ENCODE data around the gene FOXJ3.

DNA sequence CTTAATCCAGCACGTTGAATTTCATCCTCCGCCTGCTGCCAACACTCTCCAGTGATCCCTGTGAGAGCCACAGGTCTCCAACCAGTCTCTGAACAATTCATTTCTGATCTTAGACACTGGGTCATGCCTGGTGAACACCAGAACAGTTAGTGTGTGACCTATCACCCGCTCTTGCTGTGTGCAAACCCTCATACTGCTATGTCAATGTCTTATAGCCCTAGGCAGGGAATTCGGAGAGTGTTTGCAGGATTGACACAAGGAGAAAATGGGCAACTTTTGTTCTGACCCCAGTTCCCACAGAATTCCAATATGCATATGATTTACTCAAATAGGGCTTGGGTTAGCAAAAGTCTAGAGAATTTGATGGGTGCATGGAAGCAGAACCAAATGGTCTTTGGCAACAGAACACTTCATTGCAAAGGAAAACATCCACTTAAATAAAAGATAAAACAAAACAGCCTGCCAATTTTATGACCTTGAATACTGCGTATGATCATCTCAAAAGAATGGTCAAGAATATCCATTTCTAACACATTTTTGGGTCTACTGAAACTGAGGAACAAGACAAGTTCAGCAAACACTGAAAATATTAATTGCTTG lies 204.9 kb downstream of the FOXJ3 start:
- TF ChIP-seq, protein P1, sequence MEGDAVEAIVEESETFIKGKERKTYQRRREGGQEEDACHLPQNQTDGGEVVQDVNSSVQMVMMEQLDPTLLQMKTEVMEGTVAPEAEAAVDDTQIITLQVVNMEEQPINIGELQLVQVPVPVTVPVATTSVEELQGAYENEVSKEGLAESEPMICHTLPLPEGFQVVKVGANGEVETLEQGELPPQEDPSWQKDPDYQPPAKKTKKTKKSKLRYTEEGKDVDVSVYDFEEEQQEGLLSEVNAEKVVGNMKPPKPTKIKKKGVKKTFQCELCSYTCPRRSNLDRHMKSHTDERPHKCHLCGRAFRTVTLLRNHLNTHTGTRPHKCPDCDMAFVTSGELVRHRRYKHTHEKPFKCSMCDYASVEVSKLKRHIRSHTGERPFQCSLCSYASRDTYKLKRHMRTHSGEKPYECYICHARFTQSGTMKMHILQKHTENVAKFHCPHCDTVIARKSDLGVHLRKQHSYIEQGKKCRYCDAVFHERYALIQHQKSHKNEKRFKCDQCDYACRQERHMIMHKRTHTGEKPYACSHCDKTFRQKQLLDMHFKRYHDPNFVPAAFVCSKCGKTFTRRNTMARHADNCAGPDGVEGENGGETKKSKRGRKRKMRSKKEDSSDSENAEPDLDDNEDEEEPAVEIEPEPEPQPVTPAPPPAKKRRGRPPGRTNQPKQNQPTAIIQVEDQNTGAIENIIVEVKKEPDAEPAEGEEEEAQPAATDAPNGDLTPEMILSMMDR (IDR thresholded peaks at IDR 0.05 in 4 of 5, conservative IDR thresholded peaks at IDR 0.05 in 1 of 5), result no peak
- no peak for TF ChIP-seq POLR2A (IDR thresholded peaks at IDR 0.05)
